Neural progenitor cell (in vitro differentiated cells): ENCODE results near the gene BANF1. TPM values are rescaled to one million over a fixed set of nuclear protein-coding genes. Genes with fewer than 3 reads are reported as not detected.
A peak's percentile ranks its signal among the peaks of the same experiment; 100 is the strongest.

Experiments used
- DNase-seq: peaks from one replicate; pipeline ENCODE4 v3.0.0-alpha.2; 2016; ENCODE audit warnings: low spot score
- H2AFZ ChIP-seq: fragments of 200-600 bp; sonication (generic); replicated peaks from 2 replicates; pipeline ENCODE4 v1.6.1; 2016; ENCODE audit warnings: antibody characterized with exemption
- H3F3A ChIP-seq: fragments of 200-600 bp; sonication (generic); 2 replicates; pipeline ENCODE4 v1.6.1; 2016; ENCODE audit warnings: antibody characterized with exemption, low read depth
- H3K27ac ChIP-seq: fragments of 200-600 bp; sonication (generic); 2 replicates; pipeline ENCODE4 v1.5.1; 2016; ENCODE audit warnings: mild to moderate bottlenecking
- H3K27me3 ChIP-seq: fragments of 200-600 bp; sonication (generic); 2 replicates; pipeline ENCODE4 v1.6.1; 2016; ENCODE audit warnings: mild to moderate bottlenecking, moderate library complexity
- H3K36me3 ChIP-seq: fragments of 200-600 bp; sonication (generic); 2 replicates; pipeline ENCODE4 v1.5.1; 2016
- H3K4me1 ChIP-seq: fragments of 200-600 bp; sonication (generic); 2 replicates; pipeline ENCODE4 v1.6.1; 2016; ENCODE audit warnings: mixed run types
- H3K4me2 ChIP-seq: fragments of 200-600 bp; sonication (generic); 2 replicates; pipeline ENCODE4 v1.6.1; 2016
- H3K4me3 ChIP-seq: fragments of 200-600 bp; sonication (generic); 2 replicates; pipeline ENCODE4 v1.5.1; 2016
- H3K79me2 ChIP-seq: fragments of 200-600 bp; sonication (generic); 2 replicates; pipeline ENCODE4 v1.6.1; 2016; ENCODE audit warnings: low read depth
- H3K9ac ChIP-seq: fragments of 200-600 bp; sonication (generic); 2 replicates; pipeline ENCODE4 v1.6.1; 2016
- H3K9me3 ChIP-seq: fragments of 200-600 bp; sonication (generic); 2 replicates; pipeline ENCODE4 v1.5.1; 2016; ENCODE audit warnings: low read depth
- H4K20me1 ChIP-seq: fragments of 200-600 bp; sonication (generic); 2 replicates; pipeline ENCODE4 v1.6.1; 2016; ENCODE audit warnings: low read depth
- H3K27ac Mint-ChIP-seq: 3 replicates; pipeline ENCODE4 v1.8.0; 2021; ENCODE audit warnings: mixed read lengths
- H3K27me3 Mint-ChIP-seq: 2 replicates; pipeline ENCODE4 v1.8.0; 2022; ENCODE audit warnings: low read depth, mild to moderate bottlenecking, inconsistent platforms, moderate library complexity, mixed read lengths; ENCODE audit not compliant: insufficient read depth
- H3K36me3 Mint-ChIP-seq: 3 replicates; pipeline ENCODE4 v1.8.0; 2021; ENCODE audit warnings: mixed read lengths
- H3K4me1 Mint-ChIP-seq: 3 replicates; pipeline ENCODE4 v1.8.0; 2021; ENCODE audit warnings: mixed read lengths
- H3K4me3 Mint-ChIP-seq: 3 replicates; pipeline ENCODE4 v1.8.0; 2021; ENCODE audit warnings: mild to moderate bottlenecking, moderate library complexity, mixed read lengths
- H3K9me3 Mint-ChIP-seq: 3 replicates; pipeline ENCODE4 v1.8.0; 2020; ENCODE audit warnings: mixed read lengths
- EZH2 ChIP-seq: fragments of 200-600 bp; sonication (generic); IDR thresholded peaks from 2 replicates; pipeline ENCODE4 v1.6.1; 2017; ENCODE audit warnings: antibody characterized with exemption, mild to moderate bottlenecking, moderate library complexity
- EZH2phosphoT487 ChIP-seq: fragments of 200-600 bp; sonication (generic); IDR thresholded peaks from 2 replicates; pipeline ENCODE4 v1.6.1; 2017; ENCODE audit warnings: antibody characterized with exemption
- total RNA-seq: library from RNA; depleted of rRNA; stranded (reverse); fragments of >200 nt; gene quantifications from 2 replicates; pipeline ENCODE4 v1.2.3, GENCODE V29; 2015; ENCODE audit warnings: low replicate concordance
- TF ChIP-seq, protein P1 (sequence below): fragments of 200-600 bp; sonication (generic); IDR thresholded peaks from 2 replicates; pipeline ENCODE4 v1.5.1; 2017; ENCODE audit warnings: antibody characterized with exemption, mild to moderate bottlenecking

The BANF1 gene
- total RNA-seq, 1 donor from 2014 or later, result 39.8 TPM

DNA sequence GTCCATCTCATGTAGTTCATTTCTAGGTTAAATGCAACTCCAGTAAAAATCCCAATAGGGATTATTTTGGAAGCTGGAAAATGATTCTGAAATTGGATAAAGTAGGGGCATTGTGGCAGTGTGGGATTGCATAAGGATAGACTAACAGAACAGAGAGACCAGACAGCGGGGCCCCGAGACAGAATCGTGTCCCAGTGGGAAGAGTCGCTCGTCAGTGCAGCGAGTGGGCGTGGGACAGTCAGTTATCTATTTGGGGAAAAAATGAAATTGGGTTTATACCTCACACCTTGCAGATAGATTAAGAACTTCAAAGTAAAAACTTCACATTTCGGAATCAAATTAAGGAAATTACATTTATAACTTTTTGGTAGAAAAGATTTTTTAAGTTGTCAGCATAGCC is 30.2 kb upstream of the BANF1 start:
- Histone ChIP-seq H3K27me3 (no peaks in the 10 kb centered on the region), H3F3A (no peaks in the 10 kb centered on the region), H3K27ac (no peak overlapping the region), H3K4me2 (no peak overlapping the region), H4K20me1 (no peaks in the 10 kb centered on the region), H3K4me3 (no peak overlapping the region), H3K9me3 (no peaks in the 10 kb centered on the region), H3K4me1 (no peaks in the 10 kb centered on the region), H3K9ac (no peak overlapping the region), H2AFZ (no peak overlapping the region), H3K36me3 (no peaks in the 10 kb centered on the region), H3K79me2 (no peaks in the 10 kb centered on the region)
- no peak for TF ChIP-seq EZH2
- no peak for TF ChIP-seq EZH2phosphoT487
- TF ChIP-seq, protein P1, sequence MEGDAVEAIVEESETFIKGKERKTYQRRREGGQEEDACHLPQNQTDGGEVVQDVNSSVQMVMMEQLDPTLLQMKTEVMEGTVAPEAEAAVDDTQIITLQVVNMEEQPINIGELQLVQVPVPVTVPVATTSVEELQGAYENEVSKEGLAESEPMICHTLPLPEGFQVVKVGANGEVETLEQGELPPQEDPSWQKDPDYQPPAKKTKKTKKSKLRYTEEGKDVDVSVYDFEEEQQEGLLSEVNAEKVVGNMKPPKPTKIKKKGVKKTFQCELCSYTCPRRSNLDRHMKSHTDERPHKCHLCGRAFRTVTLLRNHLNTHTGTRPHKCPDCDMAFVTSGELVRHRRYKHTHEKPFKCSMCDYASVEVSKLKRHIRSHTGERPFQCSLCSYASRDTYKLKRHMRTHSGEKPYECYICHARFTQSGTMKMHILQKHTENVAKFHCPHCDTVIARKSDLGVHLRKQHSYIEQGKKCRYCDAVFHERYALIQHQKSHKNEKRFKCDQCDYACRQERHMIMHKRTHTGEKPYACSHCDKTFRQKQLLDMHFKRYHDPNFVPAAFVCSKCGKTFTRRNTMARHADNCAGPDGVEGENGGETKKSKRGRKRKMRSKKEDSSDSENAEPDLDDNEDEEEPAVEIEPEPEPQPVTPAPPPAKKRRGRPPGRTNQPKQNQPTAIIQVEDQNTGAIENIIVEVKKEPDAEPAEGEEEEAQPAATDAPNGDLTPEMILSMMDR, result no peak
- no peak overlapping the region for H3K4me3 Mint-ChIP-seq
- H3K27me3 Mint-ChIP-seq, result peaks cover 2% of the 10 kb centered on the region
- peaks cover 39% of the 10 kb centered on the region for H3K36me3 Mint-ChIP-seq
- no peak for DNase-seq
- peaks cover 14% of the 10 kb centered on the region for H3K4me1 Mint-ChIP-seq
- H3K27ac Mint-ChIP-seq, result no peak overlapping the region
- no peaks in the 10 kb centered on the region for H3K9me3 Mint-ChIP-seq

- Histone ChIP-seq H3K36me3 (no peaks in the 10 kb centered on the region), H3K4me1 (no peaks in the 10 kb centered on the region), H4K20me1 (no peaks in the 10 kb centered on the region), H3K4me2 (no peak overlapping the region), H3K27me3 (no peaks in the 10 kb centered on the region), H2AFZ (no peak overlapping the region), H3K9ac (no peak overlapping the region), H3K27ac (no peak overlapping the region), H3K9me3 (no peaks in the 10 kb centered on the region), H3K4me3 (no peak overlapping the region), H3F3A (no peaks in the 10 kb centered on the region), H3K79me2 (no peaks in the 10 kb centered on the region)
- DNase-seq, result no peak
- peaks cover 14% of the 10 kb centered on the region for H3K4me1 Mint-ChIP-seq
- peaks cover 36% of the 10 kb centered on the region for H3K36me3 Mint-ChIP-seq
- TF ChIP-seq, protein P1, result no peak
- no peak for TF ChIP-seq EZH2phosphoT487
- TF ChIP-seq EZH2, result no peak
- no peaks in the 10 kb centered on the region for H3K9me3 Mint-ChIP-seq
- peaks cover 2% of the 10 kb centered on the region for H3K27me3 Mint-ChIP-seq
- peak overlapping the region; percentile 15 for H3K4me3 Mint-ChIP-seq
- H3K27ac Mint-ChIP-seq, result no peak overlapping the region
These were observed 28.7 kb upstream of the BANF1 start for GRCh38 chr11:65973439-65974110.

DNA sequence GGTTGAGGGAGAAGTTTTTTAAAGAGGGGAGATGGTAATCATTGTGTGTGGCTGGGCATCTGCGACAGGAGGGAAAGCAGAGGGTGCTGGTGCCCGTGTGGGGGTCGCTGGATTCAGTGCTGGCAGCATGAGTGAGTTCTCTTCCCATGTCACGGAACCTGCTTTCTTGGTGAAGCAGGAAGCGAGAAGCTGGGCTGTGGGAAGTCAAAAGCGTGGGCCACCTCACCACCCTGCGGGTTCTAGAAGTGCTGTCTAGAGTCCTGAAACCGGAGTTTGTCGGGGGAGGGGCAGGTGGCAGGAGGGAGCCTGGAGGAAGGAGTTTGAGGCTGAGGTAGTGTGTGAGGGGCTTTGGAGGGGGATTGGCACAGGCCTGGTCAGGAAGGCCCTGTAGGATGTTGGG is 26.5 kb upstream of the BANF1 start:
- Histone ChIP-seq H3K4me3 (no peak overlapping the region), H3K4me1 (no peaks in the 10 kb centered on the region), H3K9ac (no peak overlapping the region), H3K9me3 (no peaks in the 10 kb centered on the region), H4K20me1 (no peaks in the 10 kb centered on the region), H3K4me2 (no peak overlapping the region), H2AFZ (no peak overlapping the region), H3K27ac (no peak overlapping the region), H3K27me3 (no peaks in the 10 kb centered on the region), H3K36me3 (no peaks in the 10 kb centered on the region), H3K79me2 (no peaks in the 10 kb centered on the region), H3F3A (no peaks in the 10 kb centered on the region)
- no peaks in the 10 kb centered on the region for H3K9me3 Mint-ChIP-seq
- no peak for DNase-seq
- no peak overlapping the region for H3K27ac Mint-ChIP-seq
- TF ChIP-seq EZH2phosphoT487 (no peak), EZH2 (no peak)
- TF ChIP-seq, protein P1, result no peak
- H3K36me3 Mint-ChIP-seq, result peaks cover 27% of the 10 kb centered on the region
- peaks cover 3% of the 10 kb centered on the region for H3K27me3 Mint-ChIP-seq
- H3K4me3 Mint-ChIP-seq, result no peak overlapping the region
- H3K4me1 Mint-ChIP-seq, result peaks cover 6% of the 10 kb centered on the region
